Measurements from ENCODE around the gene CLASRP. TPM values are rescaled to one million over a fixed set of nuclear protein-coding genes. Genes with fewer than 3 reads are reported as not detected.

CLASRP gene
- total RNA-seq, 3 donors from 2014 or later (not counting 1 experiment from before 2014, with no cell fraction given), result 142 to 160 (median 146) TPM

GRCh38 chr19:45041125-45041524 is 2.3 kb downstream of the CLASRP start:
- Mint-ChIP-seq H3K27ac (peak overlapping the region; percentile 52 to 74), H3K27me3 (ENCODE audit: low read depth in 2 of 2) (no peaks in the 10 kb centered on the region), H3K36me3 (no peaks in the 10 kb centered on the region), H3K4me3 (peak overlapping the region; percentile 55), H3K9me3 (no peaks in the 10 kb centered on the region), H3K4me1 (peaks cover 42 to 43% of the 10 kb centered on the region in 2 donors)
- 80% methylated on average over 5 of the region's 6 CpGs for WGBS (ENCODE audit: insufficient coverage)
- H3K4me1 ChIP-seq (ENCODE audit: control insufficient read depth, insufficient read depth, low read length), result peaks cover 39% of the 10 kb centered on the region
- H3K36me3 ChIP-seq (ENCODE audit: control insufficient read depth, insufficient read depth, low read length), result peaks cover 39% of the 10 kb centered on the region
- no peaks in the 10 kb centered on the region for H3K9me3 ChIP-seq (ENCODE audit: control insufficient read depth, insufficient read depth, low read length)
- no peaks in the 10 kb centered on the region for H3K27me3 ChIP-seq (ENCODE audit: control insufficient read depth, insufficient read depth, low read length)
- ATAC-seq, result no peak
- no peak overlapping the region for H3K27ac ChIP-seq (ENCODE audit: low read length)
- no peak overlapping the region for H3K4me3 ChIP-seq (ENCODE audit: low read length)
- TF ChIP-seq CTCF (IDR thresholded peaks at IDR 0.05), result no peak
- no peak for DNase-seq
- intact Hi-C loops (cut with micrococcal nuclease), result no loop called here

GRCh38 chr19:45045671-45046353 is 7.0 kb downstream of the CLASRP start:
- H3K9me3 ChIP-seq (ENCODE audit: control insufficient read depth, insufficient read depth, low read length), result no peaks in the 10 kb centered on the region
- no peaks in the 10 kb centered on the region for H3K27me3 Mint-ChIP-seq (ENCODE audit: low read depth in 2 of 2)
- no peak for DNase-seq
- peaks cover 28% of the 10 kb centered on the region for H3K4me1 ChIP-seq (ENCODE audit: control insufficient read depth, insufficient read depth, low read length)
- intact Hi-C loops (cut with micrococcal nuclease), result no loop called here
- H3K4me3 Mint-ChIP-seq, result no peak overlapping the region
- H3K27ac ChIP-seq (ENCODE audit: low read length), result no peak overlapping the region
- H3K4me3 ChIP-seq (ENCODE audit: low read length), result no peak overlapping the region
- TF ChIP-seq CTCF (IDR thresholded peaks at IDR 0.05), result no peak
- no peaks in the 10 kb centered on the region for H3K36me3 Mint-ChIP-seq
- ATAC-seq, result no peak
- H3K27ac Mint-ChIP-seq, result peak overlapping the region in 1 of 2 donors; percentile 77
- no peaks in the 10 kb centered on the region for H3K9me3 Mint-ChIP-seq
- peaks cover 36% of the 10 kb centered on the region for H3K36me3 ChIP-seq (ENCODE audit: control insufficient read depth, insufficient read depth, low read length)
- 93% methylated on average over 14 of the region's 14 CpGs for WGBS (ENCODE audit: insufficient coverage)
- peaks cover 46 to 51% of the 10 kb centered on the region in 2 donors for H3K4me1 Mint-ChIP-seq
- H3K27me3 ChIP-seq (ENCODE audit: control insufficient read depth, insufficient read depth, low read length), result no peaks in the 10 kb centered on the region

- Histone ChIP-seq H3K27me3 (ENCODE audit: control insufficient read depth, insufficient read depth, low read length) (no peaks in the 10 kb centered on the region), H3K27ac (ENCODE audit: low read length) (no peak overlapping the region), H3K36me3 (ENCODE audit: control insufficient read depth, insufficient read depth, low read length) (peaks cover 33% of the 10 kb centered on the region), H3K4me1 (ENCODE audit: control insufficient read depth, insufficient read depth, low read length) (peaks cover 29% of the 10 kb centered on the region), H3K9me3 (ENCODE audit: control insufficient read depth, insufficient read depth, low read length) (no peaks in the 10 kb centered on the region), H3K4me3 (ENCODE audit: low read length) (no peak overlapping the region)
- Mint-ChIP-seq H3K9me3 (no peaks in the 10 kb centered on the region), H3K36me3 (no peaks in the 10 kb centered on the region), H3K4me3 (no peak overlapping the region), H3K27ac (peak overlapping the region in 1 of 2 donors; percentile 77), H3K4me1 (peaks cover 44 to 51% of the 10 kb centered on the region in 2 donors), H3K27me3 (ENCODE audit: low read depth in 2 of 2) (no peaks in the 10 kb centered on the region)
- WGBS (ENCODE audit: insufficient coverage), result 94% methylated on average over 7 of the region's 7 CpGs
- intact Hi-C loops (cut with micrococcal nuclease), result no loop called here
- ATAC-seq (no peak), DNase-seq (no peak)
- TF ChIP-seq CTCF (IDR thresholded peaks at IDR 0.05), result no peak
These were observed 7.5 kb downstream of the CLASRP start for GRCh38 chr19:45046355-45046754.
